A549 (cell line): Measurements from ENCODE around the gene DNHD1. TPM values are rescaled to one million over a fixed set of nuclear protein-coding genes. Genes with fewer than 3 reads are reported as not detected.
A peak's percentile ranks its signal among the peaks of the same experiment; 100 is the strongest.

Experiments
- ATAC-seq, 2 experiments: fragments of 200-7000 bp in 1 of 2; fragments of >200 bp in 1 of 2; cut with Nextera tagmentation in 1 of 2; cut with Tn5 transposase in 1 of 2; 3 replicates each; pipeline versions ENCODE4 v1.8.0 to v1.9.1; 2018 to 2020; ENCODE audit warnings: mild to moderate bottlenecking in 1 of 2, moderate library complexity in 1 of 2
- CTCF ChIA-PET: fragments of 300-600 bp; sonication (Branson Sonifier 250); formaldehyde crosslinking; extraction: SDS; loops from one replicate; lab custom pipeline; 2021; ENCODE audit warnings: antibody characterized with exemption, inconsistent platforms; lab: Yijun Ruan, JAX
- POLR2A ChIA-PET: fragments of 350-600 bp; formaldehyde crosslinking; extraction: SDS; loops from one replicate; lab custom pipeline; 2021; ENCODE audit warnings: antibody characterized with exemption, inconsistent platforms; lab: Yijun Ruan, JAX
- DNase-seq, 2 experiments: peaks; one replicate each; pipeline versions ENCODE4 v3.0.0 to v3.0.0-alpha.2; 2011 to 2016; ENCODE audit warnings: low read depth in 1 of 2, low spot score in 1 of 2
- FAIRE-seq: peaks from 2 replicates; lab custom pipeline; 2011; peaks lifted over from hg19 to GRCh38; lab: Jason Lieb, UNC
- H3K27ac ChIP-seq, 2 experiments: fragments of >200 bp; sonication (Bioruptor Twin); formaldehyde crosslinking; 3 replicates each; pipeline ENCODE4 v1.5.1; 2016 to 2017
- H3K4me1 ChIP-seq: fragments of >200 bp; sonication (Bioruptor Twin); formaldehyde crosslinking; 3 replicates; pipeline ENCODE4 v1.6.1; 2016
- H3K4me2 ChIP-seq: fragments of >200 bp; sonication (Bioruptor Twin); formaldehyde crosslinking; 3 replicates; pipeline ENCODE4 v1.6.1; 2016
- H3K4me3 ChIP-seq: fragments of >200 bp; sonication (Bioruptor Twin); formaldehyde crosslinking; 3 replicates; pipeline ENCODE4 v1.5.1; 2016
- H3K9me3 ChIP-seq: fragments of >200 bp; sonication (Bioruptor Twin); formaldehyde crosslinking; 3 replicates; pipeline ENCODE4 v1.6.1; 2016
- CBX8 ChIP-seq: fragments of 200-600 bp; sonication (generic); IDR thresholded peaks from 2 replicates; pipeline ENCODE4 v1.6.1; 2016
- CHD4 ChIP-seq: fragments of 200-600 bp; sonication (generic); IDR thresholded peaks from 2 replicates; pipeline ENCODE4 v1.6.1; 2016; ENCODE audit warnings: antibody characterized with exemption, mild to moderate bottlenecking, borderline replicate concordance
- EHF ChIP-seq: fragments of 250-450 bp; sonication (Bioruptor Pico); IDR thresholded peaks from 2 replicates; pipeline ENCODE4 v1.5.0; 2020; ENCODE audit warnings: mild to moderate bottlenecking
- FOXS1 ChIP-seq: fragments of 250-450 bp; sonication (Bioruptor Pico); IDR thresholded peaks from 2 replicates; pipeline ENCODE4 v1.5.0; 2020; ENCODE audit warnings: mild to moderate bottlenecking, moderate library complexity
- HOXB5 ChIP-seq: fragments of 250-450 bp; sonication (Bioruptor Pico); IDR thresholded peaks from 2 replicates; pipeline ENCODE4 v1.5.0; 2020; ENCODE audit warnings: mild to moderate bottlenecking, moderate library complexity
- JUNB ChIP-seq: fragments of >200 bp; sonication (Bioruptor Twin); formaldehyde crosslinking; IDR thresholded peaks from 2 replicates; pipeline ENCODE4 v1.6.1; 2016
- KDM1A ChIP-seq: fragments of 200-600 bp; sonication (generic); IDR thresholded peaks from 2 replicates; pipeline ENCODE4 v1.6.1; 2016; ENCODE audit warnings: low read depth, mild to moderate bottlenecking
- KDM5A ChIP-seq: fragments of 200-600 bp; sonication (generic); IDR thresholded peaks from 2 replicates; pipeline ENCODE4 v1.6.1; 2016; ENCODE audit warnings: antibody characterized with exemption, mild to moderate bottlenecking
- MYC ChIP-seq: IDR thresholded peaks from 2 replicates; pipeline ENCODE4 v1.6.1; 2012; ENCODE audit warnings: mild to moderate bottlenecking, inconsistent platforms, low read length, improper control_type of control experiment, borderline replicate concordance
- PHF8 ChIP-seq: fragments of 200-600 bp; sonication (generic); IDR thresholded peaks from 2 replicates; pipeline ENCODE4 v1.6.1; 2016; ENCODE audit warnings: low read depth, mild to moderate bottlenecking, antibody characterized with exemption, moderate library complexity, borderline replicate concordance
- RARB ChIP-seq: fragments of 250-450 bp; sonication (Bioruptor Pico); IDR thresholded peaks from 2 replicates; pipeline ENCODE4 v1.8.0; 2021; ENCODE audit warnings: mild to moderate bottlenecking, moderate library complexity
- RNF2 ChIP-seq: fragments of 200-600 bp; sonication (generic); IDR thresholded peaks from 2 replicates; pipeline ENCODE4 v1.6.1; 2016; ENCODE audit warnings: low read depth, mild to moderate bottlenecking, antibody characterized with exemption, moderate library complexity, borderline replicate concordance
- SREBF2 ChIP-seq: fragments of 450-650 bp; IDR thresholded peaks from 2 replicates; pipeline ENCODE4 v1.6.1; 2014; ENCODE audit warnings: mild to moderate bottlenecking, moderate library complexity
- ZFP36 ChIP-seq: fragments of 450-650 bp; IDR thresholded peaks from 2 replicates; pipeline ENCODE4 v1.6.1; 2014; ENCODE audit warnings: borderline replicate concordance; ENCODE audit not compliant: partially characterized antibody
- ZNF302 ChIP-seq: fragments of 250-450 bp; sonication (Bioruptor Pico); IDR thresholded peaks from 2 replicates; pipeline ENCODE4 v1.9.0; 2021; ENCODE audit warnings: inconsistent platforms, mild to moderate bottlenecking, moderate library complexity
- WGBS: methylation state at CpG from one replicate; pipeline ENCODE4 v1.1.6; 2017; ENCODE audit errors: missing lambda C conversion rate; 5-methylcytosine and 5-hydroxymethylcytosine counted together
- polyA plus RNA-seq, 4 experiments: library from polyadenylated mRNA; depleted of rRNA in 3 of 4; stranded (reverse); fragments of >200 nt; fragmentation: RNase III in 1 of 4; extraction: RNeasy Plus Mini Kit Qiagen cat#74134 plus additional on column Dnase treatment in 1 of 4; gene quantifications; 2 replicates in 3 of 4; 3 replicates in 1 of 4; pipeline ENCODE4 v1.2.3, GENCODE V29; 2011 to 2017
- TF ChIP-seq, protein P1 (sequence below): IDR thresholded peaks from 2 replicates; pipeline ENCODE4 v1.6.1; 2012
- TF ChIP-seq, protein P2 (sequence below): fragments of 450-650 bp; IDR thresholded peaks from 2 replicates; pipeline ENCODE4 v1.6.1; 2014; ENCODE audit warnings: antibody characterized with exemption
- TF ChIP-seq, protein P3 (sequence below): fragments of 150-350 bp; IDR thresholded peaks from 2 replicates; pipeline ENCODE4 v1.6.1; 2014; ENCODE audit warnings: low read depth, mild to moderate bottlenecking, low read length
- TF ChIP-seq, protein P4 (sequence below): fragments of 250-450 bp; sonication (Bioruptor Pico); IDR thresholded peaks from 2 replicates; pipeline ENCODE4 v1.5.0; 2020; ENCODE audit warnings: low read depth, mild to moderate bottlenecking, moderate library complexity
- TF ChIP-seq, protein P5 (sequence below): fragments of 200-600 bp; sonication (generic); IDR thresholded peaks from 2 replicates; pipeline ENCODE4 v1.6.1; 2016; ENCODE audit warnings: antibody characterized with exemption, mild to moderate bottlenecking, moderate library complexity

DNHD1 gene
- polyA plus RNA-seq, 2 of the 4 experiments (the other 2 are of a cell fraction) = 6.8 to 8.6 TPM

DNA sequence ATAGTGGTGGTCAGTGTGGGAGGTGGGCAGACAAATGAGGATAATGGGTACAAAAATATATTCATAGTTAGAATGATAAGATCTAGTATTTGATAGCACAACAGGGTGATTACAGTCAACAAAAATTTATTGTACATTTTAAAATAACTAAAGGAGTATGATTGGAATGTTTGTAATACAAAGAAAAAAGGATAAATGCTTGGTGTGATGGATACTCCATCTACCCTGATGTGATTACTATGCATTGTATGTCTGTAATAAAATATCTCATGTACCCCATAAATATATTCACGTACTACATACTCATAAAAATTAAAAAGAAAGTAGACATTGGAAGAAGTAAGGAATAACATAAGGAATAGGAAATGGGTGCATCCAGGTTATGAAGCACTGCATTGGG is 90.9 kb downstream of the DNHD1 start:
- Histone ChIP-seq H3K27ac (no peak overlapping the region), H3K4me2 (no peak overlapping the region), H3K4me1 (no peaks in the 10 kb centered on the region), H3K9me3 (peaks cover 12% of the 10 kb centered on the region), H3K4me3 (no peak overlapping the region)
- no peak for DNase-seq
- ATAC-seq = no peak
- WGBS = 93% methylated on average over 1 of the region's 1 CpG
- FAIRE-seq = no peak
- POLR2A ChIA-PET = no interaction called here
- CTCF ChIA-PET = no interaction called here
- TF ChIP-seq FOXS1 (CRISPR knock-in tag) (no peak), SREBF2 (no peak), RNF2 (no peak), CBX8 (no peak), MYC (no peak), JUNB (no peak)
- TF ChIP-seq, protein P1, sequence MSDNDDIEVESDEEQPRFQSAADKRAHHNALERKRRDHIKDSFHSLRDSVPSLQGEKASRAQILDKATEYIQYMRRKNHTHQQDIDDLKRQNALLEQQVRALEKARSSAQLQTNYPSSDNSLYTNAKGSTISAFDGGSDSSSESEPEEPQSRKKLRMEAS = no peak

DNA sequence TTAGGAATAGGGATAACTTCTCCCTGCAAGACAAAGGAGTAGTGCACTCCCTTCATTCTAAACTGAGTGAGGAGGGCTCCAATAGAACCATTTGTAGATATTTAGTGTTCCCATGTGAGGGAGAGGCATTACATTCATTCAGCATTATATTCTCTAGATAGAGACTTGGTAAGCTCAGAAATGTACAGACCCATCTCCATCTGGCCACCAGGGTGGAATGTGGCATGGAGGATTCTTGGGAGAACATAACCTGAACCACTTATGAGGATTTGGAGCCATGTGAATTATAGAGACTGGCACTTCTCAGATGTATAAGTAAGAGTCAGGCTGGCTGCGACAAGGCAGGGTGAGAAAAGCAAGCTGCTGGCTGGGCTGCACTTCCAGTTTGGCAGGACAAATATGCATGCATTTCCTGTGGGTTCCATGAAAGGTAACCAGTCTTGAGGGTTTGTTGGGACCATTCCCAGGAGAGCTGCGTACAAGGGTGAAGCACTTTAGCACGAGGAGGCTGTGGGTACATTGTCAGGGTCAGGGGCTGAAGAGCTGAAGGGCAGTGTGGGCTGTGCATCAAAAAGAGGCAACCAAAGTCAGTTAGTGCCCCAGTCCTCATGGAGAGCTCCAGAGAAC is 97.2 kb downstream of the DNHD1 start:
- Histone ChIP-seq H3K9me3 (no peaks in the 10 kb centered on the region), H3K4me2 (no peak overlapping the region), H3K4me3 (no peak overlapping the region), H3K4me1 (no peaks in the 10 kb centered on the region), H3K27ac (no peak overlapping the region)
- CTCF ChIA-PET = interaction anchor here (0.9 to 1.4 kb wide), 5 partner anchors 11 to 64 kb away, joined by 3 to 4 read pairs (median 3); no protein-coding TSS in a partner anchor
- peak; percentile 59; a peak in 4 of 6 replicates for ATAC-seq
- DNase-seq = no peak
- FAIRE-seq = no peak
- POLR2A ChIA-PET = no interaction called here
- no peak for TF ChIP-seq EHF (CRISPR knock-in tag)
- no peak for TF ChIP-seq RNF2
- TF ChIP-seq, protein P2, sequence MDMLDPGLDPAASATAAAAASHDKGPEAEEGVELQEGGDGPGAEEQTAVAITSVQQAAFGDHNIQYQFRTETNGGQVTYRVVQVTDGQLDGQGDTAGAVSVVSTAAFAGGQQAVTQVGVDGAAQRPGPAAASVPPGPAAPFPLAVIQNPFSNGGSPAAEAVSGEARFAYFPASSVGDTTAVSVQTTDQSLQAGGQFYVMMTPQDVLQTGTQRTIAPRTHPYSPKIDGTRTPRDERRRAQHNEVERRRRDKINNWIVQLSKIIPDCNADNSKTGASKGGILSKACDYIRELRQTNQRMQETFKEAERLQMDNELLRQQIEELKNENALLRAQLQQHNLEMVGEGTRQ = no peak
- TF ChIP-seq RARB (CRISPR knock-in tag) = no peak
- no peak for TF ChIP-seq ZFP36
- WGBS = 93% methylated on average over 3 of the region's 3 CpGs

DNA sequence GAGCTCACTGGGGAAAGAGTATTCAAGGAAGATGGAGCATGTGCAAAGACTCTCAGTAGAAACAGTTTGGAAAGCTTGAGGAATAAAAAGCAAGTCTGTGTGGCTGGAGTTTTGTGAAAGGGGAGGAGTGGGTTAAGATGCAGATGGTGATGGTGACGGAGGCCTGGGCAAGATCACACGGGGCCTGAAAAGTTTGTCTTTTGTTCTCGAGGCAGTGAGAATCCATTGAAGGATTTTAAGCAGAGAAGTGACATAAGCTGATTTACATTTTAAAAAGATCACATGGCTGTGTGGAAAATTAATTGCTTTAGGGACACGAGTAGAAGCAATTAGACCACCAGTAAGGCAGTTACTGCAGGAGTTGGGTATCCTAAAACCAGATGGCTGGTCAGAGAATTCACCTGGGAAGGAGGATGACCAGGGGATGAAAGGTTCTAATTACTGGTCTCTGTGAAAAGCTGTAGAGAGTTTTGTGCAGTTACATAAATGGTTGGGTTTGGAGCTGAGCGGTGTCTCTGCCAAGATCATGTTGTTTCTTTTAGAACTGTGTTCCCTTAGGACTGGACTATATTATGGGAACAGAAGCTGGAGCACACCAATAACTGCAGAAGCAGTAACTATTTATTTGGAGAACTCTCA is 99.3 kb downstream of the DNHD1 start:
- Histone ChIP-seq H3K4me3 (no peak overlapping the region), H3K4me1 (no peaks in the 10 kb centered on the region), H3K4me2 (no peak overlapping the region), H3K9me3 (no peaks in the 10 kb centered on the region), H3K27ac (no peak overlapping the region)
- DNase-seq (no peak), FAIRE-seq (no peak), ATAC-seq (no peak)
- CTCF ChIA-PET = interaction anchor here (0.6 to 1.4 kb wide), 4 partner anchors 71 to 217 kb away, joined by 3 to 4 read pairs (median 4); partner anchors contain the start of gene MRPL17
- WGBS = 90% methylated on average over 5 of the region's 5 CpGs
- POLR2A ChIA-PET = no interaction called here
- no peak for TF ChIP-seq CHD4
- TF ChIP-seq, protein P3, sequence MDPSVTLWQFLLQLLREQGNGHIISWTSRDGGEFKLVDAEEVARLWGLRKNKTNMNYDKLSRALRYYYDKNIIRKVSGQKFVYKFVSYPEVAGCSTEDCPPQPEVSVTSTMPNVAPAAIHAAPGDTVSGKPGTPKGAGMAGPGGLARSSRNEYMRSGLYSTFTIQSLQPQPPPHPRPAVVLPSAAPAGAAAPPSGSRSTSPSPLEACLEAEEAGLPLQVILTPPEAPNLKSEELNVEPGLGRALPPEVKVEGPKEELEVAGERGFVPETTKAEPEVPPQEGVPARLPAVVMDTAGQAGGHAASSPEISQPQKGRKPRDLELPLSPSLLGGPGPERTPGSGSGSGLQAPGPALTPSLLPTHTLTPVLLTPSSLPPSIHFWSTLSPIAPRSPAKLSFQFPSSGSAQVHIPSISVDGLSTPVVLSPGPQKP = no peak

DNA sequence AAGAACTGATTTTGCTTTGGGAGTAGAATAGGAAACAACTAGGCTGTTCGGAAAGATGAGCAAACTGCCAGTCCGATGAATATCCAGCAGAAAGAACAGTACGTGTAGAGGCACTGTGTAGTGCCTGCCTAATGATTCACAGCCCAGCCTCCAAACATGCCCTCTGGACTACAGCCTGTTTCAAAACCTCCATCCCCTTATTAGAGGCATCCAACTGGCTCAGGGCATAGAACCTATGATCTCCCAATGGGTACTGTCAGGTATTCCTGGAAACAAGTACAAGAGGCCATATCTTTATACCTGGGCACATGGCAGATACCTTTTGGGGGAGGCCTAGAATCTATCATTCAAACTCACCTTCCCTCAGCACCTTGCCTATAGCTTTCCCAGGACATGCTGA is 101.5 kb downstream of the DNHD1 start:
- Histone ChIP-seq H3K4me1 (peaks cover 8% of the 10 kb centered on the region; the same call in 2 of the 3 replicates), H3K4me2 (no peak overlapping the region), H3K27ac (no peak overlapping the region), H3K9me3 (no peaks in the 10 kb centered on the region), H3K4me3 (no peak overlapping the region)
- ATAC-seq (no peak), DNase-seq (no peak), FAIRE-seq (no peak)
- CTCF ChIA-PET = interaction anchor here (0.6 to 1.8 kb wide), 4 partner anchors 18 to 1986 kb away, joined by 3 to 5 read pairs (median 4); no protein-coding TSS in a partner anchor
- POLR2A ChIA-PET = no interaction called here
- WGBS = 87% methylated on average over 3 of the region's 3 CpGs
- TF ChIP-seq ZNF302 (CRISPR knock-in tag) = no peak
- TF ChIP-seq, protein P4, sequence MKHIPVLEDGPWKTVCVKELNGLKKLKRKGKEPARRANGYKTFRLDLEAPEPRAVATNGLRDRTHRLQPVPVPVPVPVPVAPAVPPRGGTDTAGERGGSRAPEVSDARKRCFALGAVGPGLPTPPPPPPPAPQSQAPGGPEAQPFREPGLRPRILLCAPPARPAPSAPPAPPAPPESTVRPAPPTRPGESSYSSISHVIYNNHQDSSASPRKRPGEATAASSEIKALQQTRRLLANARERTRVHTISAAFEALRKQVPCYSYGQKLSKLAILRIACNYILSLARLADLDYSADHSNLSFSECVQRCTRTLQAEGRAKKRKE (CRISPR knock-in tag) = no peak
- TF ChIP-seq KDM5A = no peak
- TF ChIP-seq, protein P5, sequence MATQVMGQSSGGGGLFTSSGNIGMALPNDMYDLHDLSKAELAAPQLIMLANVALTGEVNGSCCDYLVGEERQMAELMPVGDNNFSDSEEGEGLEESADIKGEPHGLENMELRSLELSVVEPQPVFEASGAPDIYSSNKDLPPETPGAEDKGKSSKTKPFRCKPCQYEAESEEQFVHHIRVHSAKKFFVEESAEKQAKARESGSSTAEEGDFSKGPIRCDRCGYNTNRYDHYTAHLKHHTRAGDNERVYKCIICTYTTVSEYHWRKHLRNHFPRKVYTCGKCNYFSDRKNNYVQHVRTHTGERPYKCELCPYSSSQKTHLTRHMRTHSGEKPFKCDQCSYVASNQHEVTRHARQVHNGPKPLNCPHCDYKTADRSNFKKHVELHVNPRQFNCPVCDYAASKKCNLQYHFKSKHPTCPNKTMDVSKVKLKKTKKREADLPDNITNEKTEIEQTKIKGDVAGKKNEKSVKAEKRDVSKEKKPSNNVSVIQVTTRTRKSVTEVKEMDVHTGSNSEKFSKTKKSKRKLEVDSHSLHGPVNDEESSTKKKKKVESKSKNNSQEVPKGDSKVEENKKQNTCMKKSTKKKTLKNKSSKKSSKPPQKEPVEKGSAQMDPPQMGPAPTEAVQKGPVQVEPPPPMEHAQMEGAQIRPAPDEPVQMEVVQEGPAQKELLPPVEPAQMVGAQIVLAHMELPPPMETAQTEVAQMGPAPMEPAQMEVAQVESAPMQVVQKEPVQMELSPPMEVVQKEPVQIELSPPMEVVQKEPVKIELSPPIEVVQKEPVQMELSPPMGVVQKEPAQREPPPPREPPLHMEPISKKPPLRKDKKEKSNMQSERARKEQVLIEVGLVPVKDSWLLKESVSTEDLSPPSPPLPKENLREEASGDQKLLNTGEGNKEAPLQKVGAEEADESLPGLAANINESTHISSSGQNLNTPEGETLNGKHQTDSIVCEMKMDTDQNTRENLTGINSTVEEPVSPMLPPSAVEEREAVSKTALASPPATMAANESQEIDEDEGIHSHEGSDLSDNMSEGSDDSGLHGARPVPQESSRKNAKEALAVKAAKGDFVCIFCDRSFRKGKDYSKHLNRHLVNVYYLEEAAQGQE = no peak
- no peak for TF ChIP-seq HOXB5 (CRISPR knock-in tag)
- no peak for TF ChIP-seq PHF8
- no peak for TF ChIP-seq KDM1A
